ENCODE results near the gene GRIK4.

GRIK4 gene

DNA sequence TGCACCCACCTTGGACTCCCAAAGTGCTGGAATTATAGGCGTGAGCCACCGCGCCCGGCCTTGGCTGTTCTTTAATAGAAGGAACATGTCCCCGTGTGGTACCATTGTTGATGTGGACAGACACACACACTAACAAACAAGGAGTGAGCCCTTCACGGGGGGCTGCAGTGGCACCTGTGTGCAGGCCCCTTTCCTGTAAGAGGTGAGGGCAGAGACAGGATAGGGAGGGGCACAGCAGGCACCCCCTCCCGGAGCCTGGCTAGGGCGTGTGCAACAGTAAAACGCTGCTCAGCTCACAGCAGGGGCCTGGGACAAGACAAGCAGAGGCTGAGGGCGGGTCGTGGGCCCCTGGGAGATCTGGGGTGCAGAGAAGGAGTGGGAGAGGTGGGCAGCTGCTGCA, 37.8 kb downstream of the GRIK4 start:
- no peak for DNase-seq (ENCODE audit: low read depth)

- DNase-seq (ENCODE audit: low read depth), result no peak
Observed at GRCh38 chr11:120550007-120550406, 38.5 kb downstream of the GRIK4 start.

DNA sequence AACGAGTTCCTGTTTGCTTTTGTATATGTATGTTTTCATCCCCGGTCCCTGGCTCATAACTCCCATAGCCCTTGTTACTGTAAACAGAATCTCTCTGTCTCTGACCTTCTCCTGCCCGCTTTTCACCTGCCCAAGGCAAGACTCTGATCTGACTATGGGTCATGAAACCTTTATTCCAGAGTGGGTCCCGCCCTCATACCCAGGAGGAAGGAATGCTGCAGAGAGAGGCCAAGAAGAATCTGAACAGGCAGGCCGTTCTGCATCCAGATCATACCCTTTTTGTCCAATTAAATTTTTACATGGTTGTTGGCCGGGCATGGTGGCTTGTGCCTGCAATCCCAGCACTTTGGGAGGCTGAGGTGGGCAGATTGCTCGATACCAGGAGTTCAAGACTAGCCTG, 39.6 kb downstream of the GRIK4 start:
- DNase-seq (ENCODE audit: low read depth), result no peak

GRCh38 chr11:120554766-120555432, 43.4 kb downstream of the GRIK4 start:
- no peak for DNase-seq (ENCODE audit: low read depth)

DNA sequence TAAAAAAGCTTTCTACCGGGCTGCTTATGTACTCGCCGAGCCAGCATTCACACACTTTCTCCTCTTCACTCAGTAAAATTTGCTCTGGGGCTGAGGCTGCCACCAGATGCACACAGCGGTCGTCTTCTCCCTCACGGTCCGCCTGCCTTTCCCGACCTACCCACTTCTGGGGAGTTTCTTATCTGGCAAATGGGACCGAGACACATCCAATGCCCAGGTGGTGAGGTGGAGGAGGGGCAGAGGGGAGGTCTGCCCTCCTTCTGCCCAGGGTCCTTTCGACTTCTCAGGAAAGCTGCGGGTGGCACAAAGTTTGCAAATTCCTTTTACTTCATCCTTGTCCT, 43.9 kb downstream of the GRIK4 start:
- no peak for DNase-seq (ENCODE audit: low read depth)

DNA sequence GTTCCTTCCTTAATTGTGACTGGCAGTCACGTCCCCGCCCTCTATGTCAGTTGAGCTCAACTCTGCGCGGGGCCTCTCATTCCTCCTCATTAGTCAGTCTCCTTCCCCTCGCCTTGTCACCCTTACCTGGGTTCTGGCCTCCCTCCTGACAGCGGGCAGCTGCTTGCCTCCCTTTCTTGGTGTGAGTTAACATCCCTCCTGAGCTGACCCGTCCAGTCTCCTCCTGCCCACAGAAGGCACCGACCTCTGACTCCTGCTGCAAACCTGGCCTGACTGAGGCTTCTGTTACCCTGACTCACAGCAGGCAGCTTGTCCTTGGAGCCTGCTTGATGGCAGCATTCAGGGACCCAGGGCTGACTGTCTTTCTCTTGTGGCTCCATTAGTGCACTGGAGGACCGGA, 45.2 kb downstream of the GRIK4 start:
- no peak for DNase-seq (ENCODE audit: low read depth)

- DNase-seq (ENCODE audit: low read depth), result no peak
Observed at GRCh38 chr11:120558744-120559431, 47.3 kb downstream of the GRIK4 start.

- no peak for DNase-seq (ENCODE audit: low read depth)
Observed at GRCh38 chr11:120561286-120561685, 49.7 kb downstream of the GRIK4 start.

DNA sequence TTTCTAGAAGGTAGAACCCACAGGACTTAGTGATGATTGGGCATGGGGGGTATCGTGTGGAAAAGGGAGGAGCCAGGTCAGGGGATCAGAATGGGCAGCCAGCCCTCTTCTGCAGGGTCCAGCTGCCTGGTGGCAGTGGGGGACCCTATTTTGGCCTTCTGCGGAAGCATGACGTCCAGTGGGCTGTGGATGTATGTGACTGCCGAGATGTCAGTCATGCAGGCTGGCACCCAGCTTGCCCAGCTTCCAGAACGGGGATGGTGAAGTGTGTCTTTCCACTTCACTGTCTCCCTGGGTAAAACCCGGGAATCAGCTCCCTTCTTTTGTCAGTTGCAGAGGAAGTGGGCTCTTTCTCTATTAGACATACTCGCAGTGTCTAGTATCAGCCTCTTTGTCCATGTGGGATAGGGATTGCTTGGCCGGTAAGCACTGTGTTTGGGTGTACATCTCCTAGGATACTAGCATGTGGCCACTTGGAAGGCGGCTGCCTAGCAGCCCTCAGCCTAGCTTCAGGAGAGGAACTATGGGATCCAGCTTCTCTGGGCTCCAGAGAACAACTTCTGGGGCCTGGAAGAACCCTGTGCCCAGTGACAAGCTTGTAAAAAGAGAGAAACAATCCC, 51.4 kb downstream of the GRIK4 start:
- DNase-seq (ENCODE audit: low read depth), result no peak

GRCh38 chr11:120563703-120564572, 52.4 kb downstream of the GRIK4 start:
- no peak for DNase-seq (ENCODE audit: low read depth)

DNA sequence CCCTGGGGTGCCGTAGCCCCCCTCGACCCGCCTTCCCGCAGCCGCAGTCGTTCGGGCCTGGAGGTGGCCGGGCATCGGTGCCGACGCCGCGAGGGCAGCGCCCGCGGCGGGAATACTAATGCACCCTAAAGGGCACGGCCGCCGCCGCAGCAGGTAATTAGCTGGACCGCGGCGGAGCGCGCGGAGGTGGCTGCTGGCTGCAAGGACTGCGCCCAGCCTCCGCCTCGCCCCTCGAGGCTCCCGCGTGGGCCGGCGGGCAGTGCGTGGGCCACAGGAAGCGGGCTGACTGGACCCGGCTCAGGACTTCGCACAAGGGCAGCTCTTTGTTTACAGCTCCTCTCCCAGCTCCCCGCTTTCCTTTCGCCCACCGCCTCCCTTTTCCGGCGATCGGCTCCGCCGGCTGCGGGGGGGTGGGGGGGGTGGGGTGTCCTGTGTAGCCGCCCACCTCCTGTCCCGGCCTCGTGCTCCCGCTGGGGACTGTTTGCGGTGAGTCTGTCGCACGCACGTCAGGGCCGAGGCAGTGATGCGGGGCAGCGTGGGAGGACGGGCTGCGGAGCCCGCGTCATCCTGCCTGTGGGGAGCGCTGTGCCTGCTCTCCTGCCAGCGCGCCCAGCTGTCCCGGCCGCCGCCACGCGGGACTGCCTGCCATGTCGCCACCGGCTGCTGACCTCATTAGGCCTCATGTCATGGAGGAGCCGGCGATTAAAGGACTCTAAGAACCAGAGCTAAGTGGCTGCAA, 53.2 kb downstream of the GRIK4 start:
- DNase-seq (ENCODE audit: low read depth), result no peak

- DNase-seq (ENCODE audit: low read depth), result no peak
Observed at GRCh38 chr11:120565466-120566155, 54.1 kb downstream of the GRIK4 start.

- no peak for DNase-seq (ENCODE audit: low read depth)
Observed at GRCh38 chr11:120566176-120566575, 54.6 kb downstream of the GRIK4 start.

DNA sequence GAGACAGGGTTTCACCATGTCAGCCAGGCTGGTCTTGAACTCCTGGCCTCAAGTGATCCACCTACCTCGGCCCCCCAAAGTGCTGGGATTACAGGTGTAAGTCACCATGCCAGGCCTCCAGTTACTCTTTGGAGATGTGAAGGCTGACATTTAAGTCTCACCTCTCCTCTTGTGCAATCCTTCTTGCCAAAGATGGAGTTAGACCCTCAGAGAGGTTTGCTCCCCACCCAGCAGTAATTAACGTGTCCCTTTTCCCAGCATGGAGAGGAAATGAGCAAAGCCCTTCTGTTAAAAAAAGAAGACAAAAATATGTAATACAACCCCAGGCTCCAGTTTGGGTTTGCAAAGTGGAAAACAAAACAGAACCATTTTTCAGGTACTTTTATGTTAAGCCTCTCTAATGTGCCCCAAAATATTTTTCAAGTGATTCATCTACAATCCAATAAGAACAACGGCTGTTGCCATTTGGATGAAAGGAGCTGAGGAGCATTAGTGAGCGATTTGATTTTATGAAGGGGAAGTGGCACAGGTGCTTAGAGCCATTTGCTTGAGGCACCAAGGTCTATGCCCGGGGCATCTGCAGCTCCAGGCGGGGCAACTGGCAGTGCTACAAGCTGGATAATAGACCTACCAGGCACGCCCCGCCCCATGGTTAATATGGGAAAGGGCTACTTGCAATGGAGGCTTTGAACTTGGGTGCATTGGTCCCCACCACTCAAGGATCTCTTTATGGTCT, 57.2 kb downstream of the GRIK4 start:
- no peak for DNase-seq (ENCODE audit: low read depth)

- no peak for DNase-seq (ENCODE audit: low read depth)
Observed at GRCh38 chr11:120569861-120570260, 58.3 kb downstream of the GRIK4 start.

GRCh38 chr11:120571476-120571875, 59.9 kb downstream of the GRIK4 start:
- no peak for DNase-seq (ENCODE audit: low read depth)

GRCh38 chr11:120573756-120574354, 62.3 kb downstream of the GRIK4 start:
- no peak for DNase-seq (ENCODE audit: low read depth)

GRCh38 chr11:120574876-120575275, 63.3 kb downstream of the GRIK4 start:
- DNase-seq (ENCODE audit: low read depth), result no peak

- no peak for DNase-seq (ENCODE audit: low read depth)
Observed at GRCh38 chr11:120575461-120575860, 63.9 kb downstream of the GRIK4 start.

- DNase-seq (ENCODE audit: low read depth), result no peak
Observed at GRCh38 chr11:120576606-120577005, 65.1 kb downstream of the GRIK4 start.
